Ovary (tissue), 3 donors: Measurements from ENCODE around the gene KLK15.

Experiments used
- CTCF ChIP-seq, 3 donors: fragments of 450-650 bp in 2 of 3; fragments of 200-600 bp in 1 of 3; IDR thresholded peaks; one replicate each; pipeline versions ENCODE4 v1.5.1 to v1.8.0; 2016 to 2022; ENCODE audit warnings: antibody characterized with exemption in 3 of 3, mild to moderate bottlenecking in 1 of 3
- POLR2A ChIP-seq: fragments of 450-650 bp; IDR thresholded peaks from one replicate; pipeline ENCODE4 v1.6.1; 2017; ENCODE audit warnings: antibody characterized with exemption, mild to moderate bottlenecking, moderate library complexity
- donor health status: DM: no; HTN: no; CAD: no.

DNA sequence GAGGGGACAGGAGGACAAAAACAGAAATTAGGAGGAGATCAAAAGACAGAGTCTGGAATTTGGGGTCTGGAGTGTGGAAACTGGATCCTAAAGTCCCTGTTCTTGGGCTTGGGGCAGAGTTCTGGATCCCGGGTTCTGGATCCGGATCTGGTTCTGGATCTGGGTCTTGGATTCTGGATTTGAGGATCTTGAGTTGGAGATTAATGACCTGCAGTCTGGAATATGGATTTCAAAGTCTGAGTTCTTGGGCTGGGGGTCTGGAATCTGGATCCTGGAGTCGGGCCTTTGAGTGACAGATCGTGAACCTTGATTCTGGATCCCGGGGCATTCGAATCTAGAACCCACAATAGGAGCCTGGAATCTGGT lies 411 bp upstream of the KLK15 start:
- no peak for TF ChIP-seq POLR2A
- no peak for TF ChIP-seq CTCF (IDR thresholded peaks at IDR 0.05)
